ENCODE measurements around the gene LIPN. TPM values are rescaled to one million over a fixed set of nuclear protein-coding genes. Genes with fewer than 3 reads are reported as not detected.

Gene LIPN
- total and polyA plus RNA-seq, 12 donors = 0.06 to 0.53 (median 0.46) TPM; not detected in 9

DNA sequence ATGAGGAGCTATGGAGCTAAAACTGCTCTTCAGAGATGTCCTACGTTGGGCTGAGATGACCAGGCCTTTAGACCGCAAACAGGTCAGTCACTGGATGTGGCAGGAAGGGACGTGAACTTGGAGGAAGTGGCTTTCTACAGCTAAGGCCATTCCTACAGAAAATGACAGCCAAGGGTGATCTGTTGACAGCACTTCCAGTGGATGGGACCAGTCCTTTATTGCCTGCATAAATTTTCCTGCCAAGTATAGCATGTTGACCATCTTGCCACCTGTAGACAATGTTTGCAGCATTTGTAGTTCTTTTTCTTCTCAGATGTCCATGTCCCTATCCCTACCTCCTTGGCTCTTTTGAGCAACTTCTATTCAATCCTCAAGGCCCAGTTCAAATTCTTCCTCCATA is 46.1 kb downstream of the LIPN start:
- Histone ChIP-seq H3K4me1 (no peaks in the 10 kb centered on the region), H3K27ac (no peak overlapping the region), H3K4me3 (no peak overlapping the region), H3K27me3 (peaks cover 0 to 16% (median 0%) of the 10 kb centered on the region in 7 donors), H3K9me3 (no peaks in the 10 kb centered on the region), H3K36me3 (no peaks in the 10 kb centered on the region)
- TF ChIP-seq, protein P1, sequence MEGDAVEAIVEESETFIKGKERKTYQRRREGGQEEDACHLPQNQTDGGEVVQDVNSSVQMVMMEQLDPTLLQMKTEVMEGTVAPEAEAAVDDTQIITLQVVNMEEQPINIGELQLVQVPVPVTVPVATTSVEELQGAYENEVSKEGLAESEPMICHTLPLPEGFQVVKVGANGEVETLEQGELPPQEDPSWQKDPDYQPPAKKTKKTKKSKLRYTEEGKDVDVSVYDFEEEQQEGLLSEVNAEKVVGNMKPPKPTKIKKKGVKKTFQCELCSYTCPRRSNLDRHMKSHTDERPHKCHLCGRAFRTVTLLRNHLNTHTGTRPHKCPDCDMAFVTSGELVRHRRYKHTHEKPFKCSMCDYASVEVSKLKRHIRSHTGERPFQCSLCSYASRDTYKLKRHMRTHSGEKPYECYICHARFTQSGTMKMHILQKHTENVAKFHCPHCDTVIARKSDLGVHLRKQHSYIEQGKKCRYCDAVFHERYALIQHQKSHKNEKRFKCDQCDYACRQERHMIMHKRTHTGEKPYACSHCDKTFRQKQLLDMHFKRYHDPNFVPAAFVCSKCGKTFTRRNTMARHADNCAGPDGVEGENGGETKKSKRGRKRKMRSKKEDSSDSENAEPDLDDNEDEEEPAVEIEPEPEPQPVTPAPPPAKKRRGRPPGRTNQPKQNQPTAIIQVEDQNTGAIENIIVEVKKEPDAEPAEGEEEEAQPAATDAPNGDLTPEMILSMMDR (IDR thresholded peaks at IDR 0.05) = no peak
- DNase-seq (no peak), ATAC-seq (no peak)
- WGBS, 2 donors = 82 to 83% methylated on average over 3 of the region's 3 CpGs
- intact Hi-C loops (cut with DNase I) = loop anchor here in 2 of 10 donors (5.0 to 10.0 kb wide), 2 partner anchors 101 to 114 kb away; partner anchors contain the start of gene LIPK (in 1 of the 2)

DNA sequence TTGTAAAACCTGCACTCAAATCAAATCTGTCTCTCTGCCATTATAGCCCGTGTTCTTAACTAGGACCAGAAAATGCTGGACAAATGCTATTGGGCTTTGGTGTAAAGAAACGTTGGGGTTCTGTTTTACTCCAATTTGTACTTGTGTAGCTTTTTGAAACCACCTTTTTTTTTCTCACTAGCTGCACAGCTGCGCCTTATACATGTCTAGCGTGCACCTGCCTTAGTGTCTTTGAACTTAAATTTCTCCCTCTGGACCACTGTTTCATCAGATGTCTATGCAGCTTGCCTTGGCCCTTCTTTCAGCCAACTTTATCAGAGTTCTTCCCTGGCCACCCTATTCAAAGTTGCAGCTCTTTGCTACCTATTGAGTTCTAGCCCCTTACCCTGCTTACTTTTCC is 49.8 kb downstream of the LIPN start:
- Histone ChIP-seq H3K27ac (no peak overlapping the region), H3K4me1 (no peaks in the 10 kb centered on the region), H3K27me3 (peaks cover 0 to 23% (median 2%) of the 10 kb centered on the region in 7 donors), H3K4me3 (no peak overlapping the region), H3K9me3 (no peaks in the 10 kb centered on the region), H3K36me3 (no peaks in the 10 kb centered on the region)
- WGBS, 2 donors = 81 to 83% methylated on average over 4 of the region's 4 CpGs
- TF ChIP-seq, protein P1 (IDR thresholded peaks at IDR 0.05) = no peak
- intact Hi-C loops (cut with DNase I) = loop anchor here in 5 of 10 donors (2.0 to 10.0 kb wide), 5 partner anchors 105 to 245 kb away; partner anchors contain the start of gene LIPK (in 1 of the 5)
- DNase-seq (no peak), ATAC-seq (no peak)

DNA sequence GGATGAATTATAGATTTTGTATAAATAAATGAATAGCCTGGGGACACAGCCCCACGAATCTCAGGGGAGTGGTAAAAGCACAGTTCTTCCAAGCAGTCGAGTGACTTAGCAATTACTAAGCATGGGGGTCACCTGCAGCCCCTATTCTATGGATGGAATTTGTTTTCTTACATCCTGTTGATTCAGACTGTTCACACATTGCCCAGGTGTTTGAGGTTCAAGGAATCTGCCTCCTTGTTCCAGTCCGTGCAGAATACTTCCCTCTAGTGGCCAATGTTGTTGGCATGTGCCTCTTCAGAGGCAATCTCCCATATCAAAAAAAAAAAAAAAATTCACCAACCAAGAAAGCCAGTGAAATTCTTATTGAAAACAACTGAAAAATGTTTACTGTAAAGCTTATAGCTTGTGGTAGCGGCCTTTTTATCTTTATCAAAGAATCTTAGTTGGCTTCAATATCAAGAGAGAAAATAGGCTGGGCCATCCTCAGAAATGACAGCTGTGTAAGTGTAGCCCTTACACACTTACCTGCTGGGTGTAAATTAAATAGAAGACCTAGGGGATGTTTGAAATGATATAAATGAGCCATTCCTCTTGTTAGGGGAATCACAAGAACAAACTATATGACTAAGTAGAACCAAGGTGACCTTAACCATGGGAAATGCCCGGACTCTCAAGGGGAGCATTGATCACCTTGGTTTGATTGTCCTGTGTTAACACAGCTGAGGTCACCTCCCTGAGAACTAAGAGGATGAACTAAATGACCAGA is 50.6 kb downstream of the LIPN start:
- Histone ChIP-seq H3K27me3 (peaks cover 0 to 23% (median 4%) of the 10 kb centered on the region in 7 donors), H3K9me3 (no peaks in the 10 kb centered on the region), H3K36me3 (no peaks in the 10 kb centered on the region), H3K4me3 (no peak overlapping the region), H3K27ac (no peak overlapping the region), H3K4me1 (no peaks in the 10 kb centered on the region)
- ATAC-seq = peak in 3 of 8 donors; percentile 39 to 60 (median 52)
- DNase-seq = no peak
- intact Hi-C loops (cut with DNase I) = loop anchor here in 3 of 10 donors (2.0 to 5.0 kb wide), 3 partner anchors 123 to 246 kb away; no protein-coding TSS in a partner anchor
- TF ChIP-seq, protein P1 (IDR thresholded peaks at IDR 0.05) = peak; percentile 17 to 77 (median 60)
- WGBS, 2 donors = 39 to 40% methylated on average over 5 of the region's 5 CpGs

DNA sequence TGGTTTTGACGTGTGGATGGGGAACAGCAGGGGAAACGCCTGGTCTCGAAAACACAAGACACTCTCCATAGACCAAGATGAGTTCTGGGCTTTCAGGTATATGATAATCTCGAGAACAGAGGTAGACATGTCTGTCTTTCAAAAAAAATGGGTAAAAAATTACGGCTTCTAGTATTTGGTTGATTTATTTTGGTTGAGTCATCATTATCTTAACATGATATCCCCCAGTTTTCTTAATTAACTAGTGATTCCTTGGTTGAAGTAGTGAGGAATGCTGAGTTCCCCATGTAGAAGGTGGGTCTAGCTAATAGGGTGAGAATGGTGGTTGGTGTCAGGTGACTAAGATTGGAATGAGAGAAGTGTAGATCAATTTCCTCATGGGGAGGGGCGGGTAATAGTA is 53.4 kb downstream of the LIPN start:
- 81 to 84% methylated on average over 6 of the region's 6 CpGs for WGBS, 2 donors
- TF ChIP-seq, protein P1 (IDR thresholded peaks at IDR 0.05) = no peak
- Histone ChIP-seq H3K9me3 (no peaks in the 10 kb centered on the region), H3K27ac (no peak overlapping the region), H3K4me3 (no peak overlapping the region), H3K36me3 (no peaks in the 10 kb centered on the region), H3K4me1 (no peaks in the 10 kb centered on the region), H3K27me3 (peaks cover 0 to 23% (median 5%) of the 10 kb centered on the region in 7 donors)
- intact Hi-C loops (cut with DNase I) = loop anchor here in 2 of 10 donors (5.0 kb wide), 2 partner anchors 126 to 246 kb away; no protein-coding TSS in a partner anchor
- no peak for ATAC-seq
- DNase-seq = no peak
